ENCODE data around the gene AFAP1L1.

The AFAP1L1 gene

DNA sequence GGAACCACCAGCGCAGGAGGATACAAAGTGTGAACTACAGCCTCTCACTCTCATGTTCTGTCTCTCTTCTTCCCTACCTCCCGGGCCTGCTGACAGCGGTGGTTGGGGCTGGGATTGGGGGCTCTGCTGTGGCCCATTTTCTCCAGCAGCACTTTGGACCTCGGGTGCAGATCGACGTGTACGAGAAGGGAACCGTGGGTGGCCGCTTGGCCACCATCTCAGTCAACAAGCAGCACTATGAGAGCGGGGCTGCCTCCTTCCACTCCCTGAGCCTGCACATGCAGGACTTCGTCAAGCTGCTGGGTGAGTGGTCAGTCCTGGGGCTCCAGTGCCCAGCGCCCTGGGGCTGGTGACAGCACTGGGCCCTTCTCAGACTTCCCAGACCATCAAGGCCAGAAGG lies 90.9 kb downstream of the AFAP1L1 start:
- no peak overlapping the region for H3K4me3 ChIP-seq
- no peak overlapping the region for H3K27ac ChIP-seq
- no peak for DNase-seq (ENCODE audit: low spot score)
- TF ChIP-seq, protein P1, sequence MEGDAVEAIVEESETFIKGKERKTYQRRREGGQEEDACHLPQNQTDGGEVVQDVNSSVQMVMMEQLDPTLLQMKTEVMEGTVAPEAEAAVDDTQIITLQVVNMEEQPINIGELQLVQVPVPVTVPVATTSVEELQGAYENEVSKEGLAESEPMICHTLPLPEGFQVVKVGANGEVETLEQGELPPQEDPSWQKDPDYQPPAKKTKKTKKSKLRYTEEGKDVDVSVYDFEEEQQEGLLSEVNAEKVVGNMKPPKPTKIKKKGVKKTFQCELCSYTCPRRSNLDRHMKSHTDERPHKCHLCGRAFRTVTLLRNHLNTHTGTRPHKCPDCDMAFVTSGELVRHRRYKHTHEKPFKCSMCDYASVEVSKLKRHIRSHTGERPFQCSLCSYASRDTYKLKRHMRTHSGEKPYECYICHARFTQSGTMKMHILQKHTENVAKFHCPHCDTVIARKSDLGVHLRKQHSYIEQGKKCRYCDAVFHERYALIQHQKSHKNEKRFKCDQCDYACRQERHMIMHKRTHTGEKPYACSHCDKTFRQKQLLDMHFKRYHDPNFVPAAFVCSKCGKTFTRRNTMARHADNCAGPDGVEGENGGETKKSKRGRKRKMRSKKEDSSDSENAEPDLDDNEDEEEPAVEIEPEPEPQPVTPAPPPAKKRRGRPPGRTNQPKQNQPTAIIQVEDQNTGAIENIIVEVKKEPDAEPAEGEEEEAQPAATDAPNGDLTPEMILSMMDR (IDR thresholded peaks at IDR 0.05): no peak

DNA sequence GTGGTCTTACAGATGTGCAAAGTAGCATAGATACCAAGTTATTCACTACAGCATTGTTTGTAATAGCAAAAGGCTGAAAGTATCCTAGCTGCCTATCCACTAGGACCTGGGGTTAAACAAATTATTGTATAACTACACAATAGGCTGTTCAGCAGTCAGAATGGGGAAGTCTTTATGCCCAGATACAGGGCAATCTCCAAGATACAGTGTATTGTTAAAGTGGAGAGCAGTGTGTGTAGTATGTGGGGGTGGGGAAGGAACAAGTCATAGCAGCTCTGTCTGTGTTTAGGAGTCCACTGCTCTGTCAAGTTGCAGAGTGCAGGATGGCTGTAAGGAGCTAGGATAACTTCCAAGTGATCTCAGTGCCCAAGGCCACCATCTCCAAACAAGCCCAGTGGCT lies 91.7 kb downstream of the AFAP1L1 start:
- DNase-seq (ENCODE audit: low spot score): no peak
- Histone ChIP-seq H3K27ac (no peak overlapping the region), H3K4me3 (no peak overlapping the region)
- TF ChIP-seq, protein P1 (IDR thresholded peaks at IDR 0.05): no peak

DNA sequence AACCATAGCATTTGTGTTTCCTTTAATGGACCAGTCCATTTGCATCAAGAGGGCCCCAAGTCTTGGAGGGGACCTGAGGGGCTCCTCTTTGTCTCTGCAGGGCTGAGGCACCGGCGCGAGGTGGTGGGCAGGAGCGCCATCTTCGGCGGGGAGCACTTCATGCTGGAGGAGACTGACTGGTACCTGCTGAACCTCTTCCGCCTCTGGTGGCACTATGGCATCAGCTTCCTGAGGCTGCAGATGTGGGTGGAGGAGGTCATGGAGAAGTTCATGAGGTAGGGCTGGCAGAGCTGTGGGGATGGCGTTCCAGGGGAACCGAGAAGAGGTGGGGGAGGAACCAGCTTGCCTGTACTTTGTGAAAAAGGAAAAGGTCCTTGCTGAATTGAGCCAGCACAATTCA lies 92.3 kb downstream of the AFAP1L1 start:
- no peak overlapping the region for H3K27ac ChIP-seq
- TF ChIP-seq, protein P1 (IDR thresholded peaks at IDR 0.05): no peak
- DNase-seq (ENCODE audit: low spot score): no peak
- H3K4me3 ChIP-seq: no peak overlapping the region

DNA sequence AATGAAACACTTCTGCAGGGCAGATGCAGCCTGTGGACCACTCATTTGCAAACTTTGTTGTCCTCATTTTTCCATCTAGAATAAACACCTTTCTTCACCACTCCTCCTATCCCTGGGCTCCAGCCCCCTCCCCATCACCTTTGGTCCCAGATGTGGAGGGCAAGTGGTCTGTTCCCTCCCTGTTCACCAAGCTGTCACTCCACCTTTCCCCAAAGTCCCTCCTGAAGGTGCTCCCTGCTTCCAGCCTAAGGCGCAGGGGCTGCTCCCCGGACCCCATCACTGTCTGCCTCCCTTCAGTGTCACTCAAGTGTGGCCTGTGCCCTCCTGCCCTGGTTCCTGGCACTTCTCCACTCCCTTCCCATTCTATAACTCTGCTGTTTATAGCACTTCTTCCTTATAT lies 93.1 kb downstream of the AFAP1L1 start:
- H3K27ac ChIP-seq: no peak overlapping the region
- DNase-seq (ENCODE audit: low spot score): no peak
- TF ChIP-seq, protein P1 (IDR thresholded peaks at IDR 0.05): no peak
- H3K4me3 ChIP-seq: no peak overlapping the region

DNA sequence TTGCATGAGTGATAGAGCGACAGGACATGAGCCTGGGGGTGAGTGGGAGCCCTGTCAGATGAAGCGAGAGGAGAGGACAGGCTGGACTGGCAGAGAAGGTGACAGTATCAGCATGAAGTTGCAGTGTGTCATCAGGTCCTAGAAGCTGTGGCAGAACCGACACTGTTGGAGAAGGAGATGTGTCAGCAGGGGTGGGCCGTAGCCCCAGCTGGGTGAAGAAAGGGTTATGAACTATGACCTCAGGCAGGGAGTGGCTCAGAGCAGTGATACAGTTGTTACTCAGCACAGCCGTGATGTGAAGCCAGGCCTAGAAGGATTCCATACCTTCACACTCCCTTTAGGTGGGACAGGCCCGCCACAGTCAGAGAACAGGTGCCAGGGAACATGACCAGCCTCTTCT lies 93.8 kb downstream of the AFAP1L1 start:
- Histone ChIP-seq H3K27ac (no peak overlapping the region), H3K4me3 (no peak overlapping the region)
- TF ChIP-seq, protein P1 (IDR thresholded peaks at IDR 0.05): no peak
- DNase-seq (ENCODE audit: low spot score): no peak

DNA sequence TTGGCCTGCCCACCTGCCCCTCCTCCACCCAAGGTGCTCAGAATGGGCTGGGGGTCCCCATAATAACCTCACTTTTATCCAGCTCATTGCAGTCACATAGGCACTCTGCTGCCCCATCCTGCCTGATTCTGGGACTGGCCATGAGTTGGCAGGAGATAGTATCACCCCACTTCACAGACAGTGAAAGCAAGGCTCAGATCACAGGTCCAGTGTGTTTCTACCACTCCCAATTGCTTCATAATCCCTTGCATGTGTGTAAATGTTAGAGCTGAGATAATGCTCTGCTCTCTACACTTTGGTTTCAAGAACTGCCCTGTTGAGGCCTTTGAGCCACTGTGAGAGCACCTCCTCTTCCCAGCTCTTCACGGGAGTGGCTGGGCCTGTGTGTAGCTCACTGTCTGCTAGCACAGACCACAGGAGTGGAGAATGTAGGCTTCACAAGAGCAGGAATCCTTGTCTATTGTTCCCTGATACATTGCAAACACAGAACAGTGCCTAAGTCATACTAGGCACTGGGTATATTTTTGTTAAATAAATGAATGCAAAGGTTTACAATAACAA lies 94.6 kb downstream of the AFAP1L1 start:
- DNase-seq (ENCODE audit: low spot score): no peak
- H3K27ac ChIP-seq: no peak overlapping the region
- H3K4me3 ChIP-seq: no peak overlapping the region
- TF ChIP-seq, protein P1 (IDR thresholded peaks at IDR 0.05): no peak

DNA sequence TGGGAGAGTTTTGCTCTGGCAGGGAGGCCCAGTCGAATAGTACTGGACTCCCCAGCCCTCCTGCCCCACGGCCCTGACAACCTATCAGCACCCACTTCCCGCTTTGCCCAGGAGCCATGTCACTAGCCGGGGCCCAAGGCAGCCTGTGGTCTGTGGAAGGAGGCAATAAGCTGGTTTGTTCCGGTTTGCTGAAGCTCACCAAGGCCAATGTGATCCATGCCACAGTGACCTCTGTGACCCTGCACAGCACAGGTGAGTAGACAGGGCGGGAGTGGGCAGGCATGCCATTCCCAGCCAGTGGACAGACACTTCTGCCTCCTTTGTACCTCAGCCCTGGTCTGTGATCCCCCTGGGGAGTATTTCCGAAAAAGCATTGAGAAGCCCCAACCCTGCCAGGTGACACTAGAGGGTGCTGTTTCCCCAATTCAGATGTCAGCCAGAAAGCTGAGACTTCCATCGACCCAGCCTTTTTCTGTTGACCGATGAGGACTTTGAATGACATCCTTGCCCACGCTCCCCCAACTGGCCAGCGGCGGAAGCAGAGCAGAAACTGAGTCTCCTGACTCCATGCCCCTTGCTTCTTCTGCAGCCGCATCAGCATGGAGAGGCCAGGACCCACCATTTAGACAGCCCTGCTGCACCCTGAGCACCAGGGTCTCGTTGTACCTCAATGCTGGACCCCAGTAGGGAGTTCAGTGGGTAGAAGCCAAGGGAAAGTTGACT lies 95.8 kb downstream of the AFAP1L1 start:
- peak overlapping the region in 1 of 2 donors; percentile 68 for H3K27ac ChIP-seq
- TF ChIP-seq, protein P1 (IDR thresholded peaks at IDR 0.05): peak; percentile 74
- H3K4me3 ChIP-seq: no peak overlapping the region
- DNase-seq (ENCODE audit: low spot score): peak; percentile 80
